ENCODE measurements around the gene TMEM69. TPM values are rescaled to one million over a fixed set of nuclear protein-coding genes. Genes with fewer than 3 reads are reported as not detected.
A peak's percentile ranks its signal among the peaks of the same experiment; 100 is the strongest.
"Not testable (repeated sequence)": the region's sequence is repeated elsewhere in the genome, so short reads cannot be mapped to it uniquely, and the experiment has no call there.

The TMEM69 gene
- total RNA-seq, 1 donor from 2014 or later, result 23.1 TPM

DNA sequence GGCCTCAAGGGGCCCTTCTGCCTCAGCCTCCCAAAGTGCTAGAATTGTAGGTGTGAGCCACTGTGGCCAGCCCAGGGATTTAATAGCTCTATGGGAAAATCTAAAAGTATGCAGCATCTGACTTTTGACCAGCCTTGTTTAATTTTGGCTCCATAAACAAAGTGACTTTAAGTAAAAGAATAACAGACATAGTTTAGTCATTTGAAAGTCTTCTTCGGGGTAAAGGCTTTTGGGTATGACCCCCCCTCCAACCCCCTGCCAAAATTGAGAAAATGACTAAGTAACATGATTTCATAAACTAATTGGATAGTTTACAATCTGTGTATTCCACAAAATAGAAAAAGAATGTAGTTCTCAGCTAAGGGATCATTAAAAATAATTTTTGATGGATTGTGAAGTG lies 18.6 kb upstream of the TMEM69 start:
- no peaks in the 10 kb centered on the region for H3K27me3 Mint-ChIP-seq (ENCODE audit: unreplicated experiment)
- no peak overlapping the region for H3K4me3 Mint-ChIP-seq (ENCODE audit: unreplicated experiment)
- no peak for DNase-seq (ENCODE audit: extremely low spot score, unreplicated experiment)
- peak overlapping the region; percentile 54 for H3K27ac Mint-ChIP-seq (ENCODE audit: unreplicated experiment)
- H3K36me3 Mint-ChIP-seq (ENCODE audit: unreplicated experiment), result peaks cover 9% of the 10 kb centered on the region
- TF ChIP-seq, protein P1, sequence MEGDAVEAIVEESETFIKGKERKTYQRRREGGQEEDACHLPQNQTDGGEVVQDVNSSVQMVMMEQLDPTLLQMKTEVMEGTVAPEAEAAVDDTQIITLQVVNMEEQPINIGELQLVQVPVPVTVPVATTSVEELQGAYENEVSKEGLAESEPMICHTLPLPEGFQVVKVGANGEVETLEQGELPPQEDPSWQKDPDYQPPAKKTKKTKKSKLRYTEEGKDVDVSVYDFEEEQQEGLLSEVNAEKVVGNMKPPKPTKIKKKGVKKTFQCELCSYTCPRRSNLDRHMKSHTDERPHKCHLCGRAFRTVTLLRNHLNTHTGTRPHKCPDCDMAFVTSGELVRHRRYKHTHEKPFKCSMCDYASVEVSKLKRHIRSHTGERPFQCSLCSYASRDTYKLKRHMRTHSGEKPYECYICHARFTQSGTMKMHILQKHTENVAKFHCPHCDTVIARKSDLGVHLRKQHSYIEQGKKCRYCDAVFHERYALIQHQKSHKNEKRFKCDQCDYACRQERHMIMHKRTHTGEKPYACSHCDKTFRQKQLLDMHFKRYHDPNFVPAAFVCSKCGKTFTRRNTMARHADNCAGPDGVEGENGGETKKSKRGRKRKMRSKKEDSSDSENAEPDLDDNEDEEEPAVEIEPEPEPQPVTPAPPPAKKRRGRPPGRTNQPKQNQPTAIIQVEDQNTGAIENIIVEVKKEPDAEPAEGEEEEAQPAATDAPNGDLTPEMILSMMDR (IDR thresholded peaks at IDR 0.05), result no peak
- no peaks in the 10 kb centered on the region for H3K9me3 Mint-ChIP-seq (ENCODE audit: unreplicated experiment)
- peaks cover 40% of the 10 kb centered on the region for H3K4me1 Mint-ChIP-seq (ENCODE audit: unreplicated experiment)

DNA sequence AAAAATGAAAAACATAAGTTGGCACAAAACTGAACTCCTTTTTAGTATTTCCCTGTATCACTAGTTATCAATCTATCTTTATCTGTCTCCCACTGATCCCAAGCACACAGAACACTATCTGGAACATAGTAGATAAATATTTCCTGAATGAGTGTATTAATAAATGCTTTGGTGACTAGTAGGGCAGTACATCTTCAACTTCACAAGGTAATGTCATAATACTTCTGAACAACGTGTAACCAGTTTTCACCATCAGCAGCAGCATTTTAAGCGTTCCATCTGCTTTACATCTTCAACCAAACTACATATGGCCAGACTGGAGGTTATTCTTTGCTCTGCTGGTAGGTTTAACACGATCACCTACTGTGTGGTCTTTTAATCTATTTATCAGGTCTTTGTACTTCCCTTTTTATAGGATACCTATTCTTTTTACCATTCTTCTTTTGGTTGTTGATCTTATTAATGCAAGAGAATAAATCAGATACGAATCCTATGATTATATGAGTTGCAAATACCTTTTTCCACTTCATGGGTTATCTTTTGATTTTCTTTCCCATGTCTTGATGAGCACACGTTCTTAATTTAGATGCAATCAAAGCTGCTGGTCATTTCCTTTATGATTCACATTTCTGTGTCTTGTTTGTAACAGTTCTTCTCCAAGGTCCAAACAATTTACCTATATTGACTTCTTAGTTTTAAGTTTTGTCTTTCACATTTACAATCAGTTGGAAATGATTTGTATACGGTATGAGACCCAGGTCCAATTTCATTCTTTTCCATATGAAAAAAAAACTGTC lies 17.9 kb upstream of the TMEM69 start:
- DNase-seq (ENCODE audit: extremely low spot score, unreplicated experiment), result no peak
- Mint-ChIP-seq H3K4me1 (ENCODE audit: unreplicated experiment) (peaks cover 42% of the 10 kb centered on the region), H3K27ac (ENCODE audit: unreplicated experiment) (peak overlapping the region; percentile 54), H3K27me3 (ENCODE audit: unreplicated experiment) (no peaks in the 10 kb centered on the region), H3K9me3 (ENCODE audit: unreplicated experiment) (no peaks in the 10 kb centered on the region), H3K36me3 (ENCODE audit: unreplicated experiment) (peaks cover 9% of the 10 kb centered on the region), H3K4me3 (ENCODE audit: unreplicated experiment) (no peak overlapping the region)
- TF ChIP-seq, protein P1 (IDR thresholded peaks at IDR 0.05), result no peak

DNA sequence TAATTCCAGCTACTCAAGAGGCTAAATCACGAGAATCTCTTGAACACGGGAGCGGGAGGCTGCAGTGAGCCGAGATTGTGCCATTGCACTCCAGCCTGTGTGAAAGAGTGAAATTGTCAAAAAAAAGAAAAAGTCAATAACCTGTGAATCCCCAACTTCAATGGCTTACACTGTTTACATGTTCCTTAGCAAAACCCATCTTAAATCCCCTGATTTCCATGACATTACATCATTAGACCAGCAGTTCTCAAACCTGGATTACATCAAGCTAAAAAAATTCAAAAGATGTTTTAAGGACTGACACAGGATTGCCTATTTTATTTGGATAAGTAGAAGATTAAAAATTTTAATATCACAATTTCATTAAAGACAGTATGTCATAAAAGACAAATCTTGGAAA lies 14.0 kb upstream of the TMEM69 start:
- H3K4me1 Mint-ChIP-seq (ENCODE audit: unreplicated experiment), result peaks cover 59% of the 10 kb centered on the region
- TF ChIP-seq, protein P1 (IDR thresholded peaks at IDR 0.05), result no peak
- peak overlapping the region; percentile 53 for H3K27ac Mint-ChIP-seq (ENCODE audit: unreplicated experiment)
- H3K27me3 Mint-ChIP-seq (ENCODE audit: unreplicated experiment), result no peaks in the 10 kb centered on the region
- H3K36me3 Mint-ChIP-seq (ENCODE audit: unreplicated experiment), result peaks cover 4% of the 10 kb centered on the region
- H3K4me3 Mint-ChIP-seq (ENCODE audit: unreplicated experiment), result no peak overlapping the region
- no peaks in the 10 kb centered on the region for H3K9me3 Mint-ChIP-seq (ENCODE audit: unreplicated experiment)
- DNase-seq (ENCODE audit: extremely low spot score, unreplicated experiment), result no peak

DNA sequence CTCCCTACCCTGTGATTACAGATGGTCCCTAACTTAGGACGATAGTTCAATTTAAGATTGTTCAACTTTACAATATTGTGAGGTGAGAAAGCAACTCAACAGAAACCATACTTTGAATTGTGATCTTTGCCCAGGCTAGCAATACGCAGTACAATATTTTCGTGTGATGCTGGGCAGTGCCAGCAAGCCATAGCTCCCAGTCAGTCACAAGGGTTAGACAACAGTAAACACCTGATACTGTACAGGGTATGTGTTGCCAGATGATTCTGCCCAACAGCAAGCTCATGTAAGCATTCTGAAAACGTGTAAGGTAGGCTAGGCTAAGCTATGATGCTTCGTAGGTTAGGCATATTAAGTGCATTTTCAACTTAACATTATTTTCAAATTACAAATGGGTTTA lies 13.5 kb upstream of the TMEM69 start:
- no peaks in the 10 kb centered on the region for H3K9me3 Mint-ChIP-seq (ENCODE audit: unreplicated experiment)
- H3K4me1 Mint-ChIP-seq (ENCODE audit: unreplicated experiment), result peaks cover 59% of the 10 kb centered on the region
- no peaks in the 10 kb centered on the region for H3K27me3 Mint-ChIP-seq (ENCODE audit: unreplicated experiment)
- no peak overlapping the region for H3K4me3 Mint-ChIP-seq (ENCODE audit: unreplicated experiment)
- DNase-seq (ENCODE audit: extremely low spot score, unreplicated experiment), result no peak
- peak overlapping the region; percentile 21 for H3K27ac Mint-ChIP-seq (ENCODE audit: unreplicated experiment)
- TF ChIP-seq, protein P1 (IDR thresholded peaks at IDR 0.05), result no peak
- peaks cover 3% of the 10 kb centered on the region for H3K36me3 Mint-ChIP-seq (ENCODE audit: unreplicated experiment)

DNA sequence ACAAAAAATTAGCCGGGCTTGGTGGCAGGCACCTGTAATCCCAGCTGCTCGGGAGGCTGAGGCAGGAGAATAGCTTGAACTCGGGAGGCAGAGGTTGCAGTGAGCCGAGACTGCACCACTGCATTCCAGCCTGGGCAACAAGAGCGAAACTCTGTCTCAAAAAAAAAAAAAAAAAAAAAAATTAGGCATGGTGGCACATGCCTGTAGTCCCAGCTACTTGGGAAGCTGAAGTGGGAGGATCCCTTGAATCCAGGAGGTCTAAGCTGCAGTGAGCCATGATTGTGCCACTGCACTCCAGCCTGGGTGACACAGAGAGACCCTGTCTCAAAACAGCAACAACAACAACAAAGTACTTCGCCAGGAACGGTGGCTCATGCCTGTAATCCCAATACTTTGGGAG lies 11.4 kb upstream of the TMEM69 start:
- H3K4me1 Mint-ChIP-seq (ENCODE audit: unreplicated experiment), result peaks cover 66% of the 10 kb centered on the region
- not testable (repeated sequence) for H3K36me3 Mint-ChIP-seq (ENCODE audit: unreplicated experiment); H3K27me3 Mint-ChIP-seq (ENCODE audit: unreplicated experiment); DNase-seq (ENCODE audit: extremely low spot score, unreplicated experiment); H3K27ac Mint-ChIP-seq (ENCODE audit: unreplicated experiment); H3K9me3 Mint-ChIP-seq (ENCODE audit: unreplicated experiment); H3K4me3 Mint-ChIP-seq (ENCODE audit: unreplicated experiment)

Data from osteocyte (in vitro differentiated cells).